Gastroesophageal sphincter (tissue), 4 donors: ENCODE measurements around the gene FAM47C. TPM values are rescaled to one million over a fixed set of nuclear protein-coding genes. Genes with fewer than 3 reads are reported as not detected.
"Not testable (repeated sequence)": the region's sequence is repeated elsewhere in the genome, so short reads cannot be mapped to it uniquely, and the experiment has no call there.

Source experiments
- ATAC-seq: fragments of 150-250 bp; one replicate; pipeline ENCODE4 v1.9.1; 2016; ENCODE audit warnings: mild to moderate bottlenecking, moderate library complexity
- H3K27ac ChIP-seq, 4 donors: fragments of 200-600 bp; sonication (generic) in 3 of 4; 1 replicate in 3 of 4; 2 replicates in 1 of 4; pipeline ENCODE4 v1.5.1; 2016 to 2019
- H3K27me3 ChIP-seq: fragments of 200-600 bp; sonication (generic); one replicate; pipeline ENCODE4 v1.5.1; 2019
- H3K36me3 ChIP-seq, 2 donors: fragments of 200-600 bp; sonication (generic); one replicate each; pipeline ENCODE4 v1.5.1; 2019; ENCODE audit warnings: control low read depth in 1 of 2
- H3K4me1 ChIP-seq, 3 donors: fragments of 200-600 bp; sonication (generic); 1 replicate in 2 of 3; 2 replicates in 1 of 3; pipeline ENCODE4 v1.5.1; 2016 to 2019; ENCODE audit warnings: control low read depth in 2 of 3
- H3K4me3 ChIP-seq, 2 donors: fragments of 200-600 bp; sonication (generic); one replicate each; pipeline ENCODE4 v1.5.1; 2019; ENCODE audit warnings: mild to moderate bottlenecking in 1 of 2, moderate library complexity in 1 of 2
- H3K9me3 ChIP-seq, 3 donors: fragments of 200-600 bp; sonication (generic); one replicate each; pipeline ENCODE4 v1.5.1; 2017 to 2019; ENCODE audit warnings: control low read depth in 2 of 3
- CTCF ChIP-seq, 4 experiments: fragments of 200-600 bp in 2 of 4; fragments of 450-650 bp in 2 of 4; sonication (generic) in 1 of 4; IDR thresholded peaks; one replicate each; pipeline ENCODE4 v1.5.1; 2017 to 2019; ENCODE audit warnings: antibody characterized with exemption in 4 of 4, mild to moderate bottlenecking in 2 of 4, moderate library complexity in 2 of 4
- EP300 ChIP-seq: sonication (generic); formaldehyde crosslinking; IDR thresholded peaks from one replicate; pipeline ENCODE4 v1.6.1; 2017; ENCODE audit warnings: antibody characterized with exemption, mild to moderate bottlenecking
- POLR2A ChIP-seq, 2 donors: fragments of 450-650 bp; IDR thresholded peaks; one replicate each; pipeline ENCODE4 v1.6.1; 2017; ENCODE audit warnings: antibody characterized with exemption in 2 of 2, mild to moderate bottlenecking in 2 of 2, moderate library complexity in 1 of 2
- POLR2AphosphoS5 ChIP-seq: sonication (generic); formaldehyde crosslinking; IDR thresholded peaks from one replicate; pipeline ENCODE4 v1.6.1; 2017; ENCODE audit warnings: antibody characterized with exemption
- WGBS, 2 donors: methylation state at CpG; one replicate each; pipeline ENCODE4 v1.1.5; 2018; ENCODE audit warnings: low coverage in 1 of 2; 5-methylcytosine and 5-hydroxymethylcytosine counted together
- total RNA-seq, 4 donors: library from RNA; depleted of rRNA; stranded (reverse); fragments of >200 nt; gene quantifications; one replicate each; pipeline ENCODE4 v1.1.0, GENCODE V29; 2016

The FAM47C gene
- total RNA-seq: not detected

- not testable (repeated sequence) for H3K36me3 ChIP-seq, H3K9me3 ChIP-seq, H3K27ac ChIP-seq, H3K4me1 ChIP-seq, H3K4me3 ChIP-seq, ATAC-seq, H3K27me3 ChIP-seq
- WGBS, 2 donors: 68 to 100% methylated on average over 1 to 6 of the region's 24 CpGs
Measured at GRCh38 chrX:37008182-37008581, at the start of gene FAM47C. TSS of gene FAM47C (plus strand) at chrX:37008366. CDS start at chrX:37008411, 45 bp downstream.

GRCh38 chrX:36961590-36961989 is 46.6 kb upstream of the FAM47C start:
- Histone ChIP-seq H3K36me3 (no peaks in the 10 kb centered on the region), H3K4me3 (no peak overlapping the region), H3K4me1 (peaks cover 0 to 9% (median 0%) of the 10 kb centered on the region in 3 donors), H3K27me3 (peaks cover 41% of the 10 kb centered on the region), H3K9me3 (no peaks in the 10 kb centered on the region), H3K27ac (no peak overlapping the region)
- 29 to 36% methylated on average over 5 to 10 of the region's 10 CpGs for WGBS, 2 donors
- TF ChIP-seq POLR2A (IDR thresholded peaks at IDR 0.05): no peak
- no peak for TF ChIP-seq CTCF (IDR thresholded peaks at IDR 0.05)
- no peak for TF ChIP-seq POLR2AphosphoS5
- no peak for TF ChIP-seq EP300
- ATAC-seq: no peak

GRCh38 chrX:36963069-36963808 is 44.9 kb upstream of the FAM47C start:
- no peak overlapping the region for H3K4me3 ChIP-seq
- H3K27ac ChIP-seq: no peak overlapping the region
- H3K36me3 ChIP-seq: no peaks in the 10 kb centered on the region
- H3K4me1 ChIP-seq: no peaks in the 10 kb centered on the region
- ATAC-seq: no peak
- TF ChIP-seq POLR2AphosphoS5: no peak
- no peak for TF ChIP-seq CTCF (IDR thresholded peaks at IDR 0.05)
- TF ChIP-seq EP300: no peak
- no peak for TF ChIP-seq POLR2A (IDR thresholded peaks at IDR 0.05)
- WGBS, 2 donors: 47% methylated on average over 3 of the region's 63 CpGs; no CpG with 5 or more reads in 1 of the 2 donors
- no peaks in the 10 kb centered on the region for H3K9me3 ChIP-seq
- H3K27me3 ChIP-seq: peaks cover 26% of the 10 kb centered on the region

GRCh38 chrX:36963852-36964251 is 44.3 kb upstream of the FAM47C start:
- Histone ChIP-seq H3K27me3 (peaks cover 21% of the 10 kb centered on the region), H3K4me1 (no peaks in the 10 kb centered on the region), H3K4me3 (no peak overlapping the region), H3K36me3 (no peaks in the 10 kb centered on the region), H3K9me3 (no peaks in the 10 kb centered on the region), H3K27ac (no peak overlapping the region)
- WGBS, 2 donors: 20 to 34% methylated on average over 1 to 2 of the region's 45 CpGs
- ATAC-seq: no peak
- TF ChIP-seq POLR2A (IDR thresholded peaks at IDR 0.05) (no peak), EP300 (no peak), POLR2AphosphoS5 (no peak)

- Histone ChIP-seq H3K36me3 (no peaks in the 10 kb centered on the region), H3K27ac (no peak overlapping the region), H3K4me1 (no peaks in the 10 kb centered on the region), H3K4me3 (no peak overlapping the region), H3K9me3 (no peaks in the 10 kb centered on the region), H3K27me3 (no peaks in the 10 kb centered on the region)
- no peak for TF ChIP-seq CTCF (IDR thresholded peaks at IDR 0.05)
- TF ChIP-seq EP300: no peak
- TF ChIP-seq POLR2A (IDR thresholded peaks at IDR 0.05): no peak
- TF ChIP-seq POLR2AphosphoS5: no peak
- no peak for ATAC-seq
Measured at GRCh38 chrX:36973575-36973974, 34.6 kb upstream of the FAM47C start.

GRCh38 chrX:36974911-36975310 is 33.3 kb upstream of the FAM47C start:
- H3K9me3 ChIP-seq: no peaks in the 10 kb centered on the region
- no peaks in the 10 kb centered on the region for H3K4me1 ChIP-seq
- H3K36me3 ChIP-seq: no peaks in the 10 kb centered on the region
- no peak for TF ChIP-seq POLR2A (IDR thresholded peaks at IDR 0.05)
- no peak for ATAC-seq
- no peak overlapping the region for H3K4me3 ChIP-seq
- no peak overlapping the region for H3K27ac ChIP-seq
- WGBS, 2 donors: 64 to 76% methylated on average over 3 to 6 of the region's 6 CpGs
- H3K27me3 ChIP-seq: no peaks in the 10 kb centered on the region
